Measurements from ENCODE around the gene GGACT.

DNA sequence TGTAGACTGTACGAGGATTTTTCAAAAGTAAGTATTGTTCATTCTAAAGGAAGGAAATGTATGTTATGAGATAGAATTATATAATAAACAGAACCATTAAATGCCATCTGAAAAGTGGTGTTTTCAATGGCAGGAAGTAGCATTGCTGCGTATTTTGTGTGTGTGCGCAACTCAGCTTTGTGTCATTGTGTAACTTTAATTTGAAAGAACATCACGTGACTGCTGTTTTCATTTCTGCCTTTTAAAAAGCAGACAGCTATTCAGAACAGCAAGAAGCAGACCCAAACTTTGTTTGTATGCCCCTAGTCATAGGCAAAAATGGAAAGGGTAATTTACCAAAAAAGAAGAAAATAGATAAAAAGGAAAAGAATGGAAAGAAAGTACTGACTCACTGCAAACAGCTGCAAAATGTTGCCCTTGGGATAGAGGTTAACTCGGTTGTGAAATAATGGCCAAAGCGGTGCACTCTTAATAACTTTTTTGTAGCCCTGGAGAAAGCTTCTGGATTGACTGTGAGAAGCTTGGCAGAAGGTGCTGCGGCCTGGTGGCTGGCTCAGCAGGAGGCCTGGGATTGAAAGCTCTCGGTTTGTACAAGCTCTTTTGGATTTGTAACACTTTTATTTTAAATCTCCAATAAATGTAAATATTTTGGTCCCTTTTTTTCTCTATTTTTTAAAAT is 97.3 kb downstream of the GGACT start:
- TF ChIP-seq, protein P1, sequence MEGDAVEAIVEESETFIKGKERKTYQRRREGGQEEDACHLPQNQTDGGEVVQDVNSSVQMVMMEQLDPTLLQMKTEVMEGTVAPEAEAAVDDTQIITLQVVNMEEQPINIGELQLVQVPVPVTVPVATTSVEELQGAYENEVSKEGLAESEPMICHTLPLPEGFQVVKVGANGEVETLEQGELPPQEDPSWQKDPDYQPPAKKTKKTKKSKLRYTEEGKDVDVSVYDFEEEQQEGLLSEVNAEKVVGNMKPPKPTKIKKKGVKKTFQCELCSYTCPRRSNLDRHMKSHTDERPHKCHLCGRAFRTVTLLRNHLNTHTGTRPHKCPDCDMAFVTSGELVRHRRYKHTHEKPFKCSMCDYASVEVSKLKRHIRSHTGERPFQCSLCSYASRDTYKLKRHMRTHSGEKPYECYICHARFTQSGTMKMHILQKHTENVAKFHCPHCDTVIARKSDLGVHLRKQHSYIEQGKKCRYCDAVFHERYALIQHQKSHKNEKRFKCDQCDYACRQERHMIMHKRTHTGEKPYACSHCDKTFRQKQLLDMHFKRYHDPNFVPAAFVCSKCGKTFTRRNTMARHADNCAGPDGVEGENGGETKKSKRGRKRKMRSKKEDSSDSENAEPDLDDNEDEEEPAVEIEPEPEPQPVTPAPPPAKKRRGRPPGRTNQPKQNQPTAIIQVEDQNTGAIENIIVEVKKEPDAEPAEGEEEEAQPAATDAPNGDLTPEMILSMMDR (IDR thresholded peaks at IDR 0.05; ENCODE audit: borderline replicate concordance, extremely low read depth, low read length, poor library complexity, severe bottlenecking) = no peak
- TF ChIP-seq EZH2 (IDR thresholded peaks at IDR 0.05; ENCODE audit: borderline replicate concordance, low read depth, low read length, severe bottlenecking) = no peak
